H1 (cell line): ENCODE data around the gene GLYATL3. TPM values are rescaled to one million over a fixed set of nuclear protein-coding genes. Genes with fewer than 3 reads are reported as not detected.

ENCODE experiments used
- CTCF ChIA-PET: fragments of 300-600 bp; sonication (Branson Sonifier 250); formaldehyde crosslinking; loops from one replicate; lab custom pipeline; 2021; ENCODE audit not compliant: partially characterized antibody; lab: Charles Lee
- POLR2A ChIA-PET: fragments of 300-600 bp; sonication (Branson Sonifier 250); formaldehyde crosslinking; loops from one replicate; lab custom pipeline; 2021; ENCODE audit warnings: inconsistent platforms; ENCODE audit not compliant: partially characterized antibody; lab: Charles Lee
- DNase-seq, 2 experiments: peaks; one replicate each; pipeline versions ENCODE4 v3.0.0 to v3.0.0-alpha.2; 2010 to 2022; ENCODE audit warnings: low spot score in 2 of 2, low read depth in 1 of 2, mixed read lengths in 1 of 2
- FAIRE-seq: peaks from 2 replicates; lab custom pipeline; 2011; peaks lifted over from hg19 to GRCh38; lab: Jason Lieb, UNC
- H2AFZ ChIP-seq: 2 replicates; pipeline ENCODE4 v1.8.1; 2012; ENCODE audit warnings: low read length, inconsistent platforms
- H2AK5ac ChIP-seq: 2 replicates; pipeline ENCODE4 v1.6.1; 2013; ENCODE audit warnings: low read depth, low read length
- H2BK120ac ChIP-seq: replicated peaks from 2 replicates; pipeline ENCODE3; 2013; ENCODE audit warnings: low read depth, low read length, inconsistent platforms
- H2BK12ac ChIP-seq: 2 replicates; pipeline ENCODE4 v1.6.1; 2013; ENCODE audit warnings: low read depth, low read length
- H2BK15ac ChIP-seq: 2 replicates; pipeline ENCODE4 v1.6.1; 2013; ENCODE audit warnings: low read length
- H2BK20ac ChIP-seq: 2 replicates; pipeline ENCODE4 v1.6.1; 2013; ENCODE audit warnings: low read length
- H2BK5ac ChIP-seq: 2 replicates; pipeline ENCODE4 v1.6.1; 2013; ENCODE audit warnings: low read depth, low read length
- H3K14ac ChIP-seq: 2 replicates; pipeline ENCODE4 v1.6.1; 2013; ENCODE audit warnings: inconsistent platforms; ENCODE audit not compliant: insufficient read length
- H3K18ac ChIP-seq: 2 replicates; pipeline ENCODE4 v1.6.1; 2013; ENCODE audit warnings: low read length; ENCODE audit errors: extremely low read depth
- H3K23ac ChIP-seq: 2 replicates; pipeline ENCODE4 v1.6.1; 2013; ENCODE audit warnings: inconsistent platforms; ENCODE audit not compliant: insufficient read length
- H3K23me2 ChIP-seq: 2 replicates; pipeline ENCODE4 v1.6.1; 2013; ENCODE audit warnings: low read depth, low read length
- H3K27ac ChIP-seq: 2 replicates; pipeline ENCODE4 v1.6.1; 2011; ENCODE audit warnings: low read depth, low read length, inconsistent platforms
- H3K27me3 ChIP-seq, 4 experiments: replicated peaks in 1 of 4; 1 replicate in 1 of 4; 2 replicates in 3 of 4; pipeline versions ENCODE4 v1.6.1 to v1.8.1; 2011 to 2013; ENCODE audit warnings: low read length in 3 of 4, mild to moderate bottlenecking in 3 of 4, inconsistent platforms in 2 of 4, mixed read lengths in 2 of 4, moderate library complexity in 1 of 4; ENCODE audit not compliant: control insufficient read depth in 3 of 4, insufficient read depth in 3 of 4; ENCODE audit errors: extremely low read depth in 1 of 4
- H3K36me3 ChIP-seq, 4 experiments: 2 replicates each; pipeline versions ENCODE4 v1.6.1 to v1.8.1; 2011 to 2013; ENCODE audit warnings: mild to moderate bottlenecking in 4 of 4, low read length in 3 of 4, moderate library complexity in 2 of 4, control low read depth in 1 of 4, inconsistent platforms in 1 of 4; ENCODE audit not compliant: insufficient read depth in 4 of 4, control insufficient read depth in 2 of 4
- H3K4ac ChIP-seq: replicated peaks from 2 replicates; pipeline ENCODE3; 2013; ENCODE audit warnings: low read length, low read depth, mixed read lengths, inconsistent platforms; ENCODE audit not compliant: insufficient read length
- H3K4me1 ChIP-seq, 4 experiments: replicated peaks in 1 of 4; 1 replicate in 1 of 4; 2 replicates in 3 of 4; pipeline versions ENCODE4 v1.6.1 to v1.8.1; 2011 to 2013; ENCODE audit warnings: low read length in 3 of 4, inconsistent platforms in 2 of 4, mixed read lengths in 1 of 4; ENCODE audit not compliant: insufficient read depth in 4 of 4, control insufficient read depth in 3 of 4
- H3K4me2 ChIP-seq, 2 experiments: 2 replicates each; pipeline versions ENCODE4 v1.6.1 to v1.8.1; 2011 to 2013; ENCODE audit warnings: low read depth in 2 of 2, low read length in 2 of 2, control low read depth in 1 of 2, inconsistent platforms in 1 of 2, mild to moderate bottlenecking in 1 of 2; ENCODE audit not compliant: insufficient read depth in 1 of 2
- H3K4me3 ChIP-seq, 4 experiments: fragments of 200-600, 300-600 bp in 1 of 4; sonication (generic), shearing (Covaris generic), sonication (Bioruptor Twin) in 1 of 4; 2 replicates each; pipeline versions ENCODE4 v1.5.1 to v1.8.1; 2011 to 2016; ENCODE audit warnings: low read length in 4 of 4, low read depth in 3 of 4, control low read depth in 2 of 4, inconsistent platforms in 2 of 4, mild to moderate bottlenecking in 2 of 4, mixed read lengths in 1 of 4, moderate library complexity in 1 of 4; ENCODE audit not compliant: insufficient read depth in 2 of 4; ENCODE audit errors: extremely low read depth in 1 of 4
- H3K56ac ChIP-seq: replicated peaks from 2 replicates; pipeline ENCODE3; 2013; ENCODE audit warnings: low read depth, mild to moderate bottlenecking, mixed read lengths, low read length, inconsistent platforms; ENCODE audit not compliant: insufficient read length
- H3K79me1 ChIP-seq: 2 replicates; pipeline ENCODE4 v1.6.1; 2013; ENCODE audit warnings: low read depth, low read length, control low read depth
- H3K79me2 ChIP-seq, 2 experiments: 2 replicates each; pipeline versions ENCODE4 v1.6.1 to v1.8.1; 2012 to 2013; ENCODE audit warnings: low read length in 2 of 2, mild to moderate bottlenecking in 2 of 2, inconsistent platforms in 1 of 2; ENCODE audit not compliant: insufficient read depth in 2 of 2, control insufficient read depth in 1 of 2
- H3K9ac ChIP-seq, 4 experiments: replicated peaks in 1 of 4; 1 replicate in 1 of 4; 2 replicates in 3 of 4; pipeline versions ENCODE4 v1.6.1 to v1.8.1; 2011 to 2013; ENCODE audit warnings: low read depth in 3 of 4, low read length in 3 of 4, control low read depth in 2 of 4, mild to moderate bottlenecking in 2 of 4, moderate library complexity in 2 of 4, inconsistent platforms in 1 of 4; ENCODE audit errors: extremely low read depth in 1 of 4
- H3K9me3 ChIP-seq, 2 experiments: 2 replicates each; pipeline versions ENCODE4 v1.6.1 to v1.8.1; 2012 to 2013; ENCODE audit warnings: mild to moderate bottlenecking in 2 of 2, moderate library complexity in 2 of 2, control low read depth in 1 of 2, inconsistent platforms in 1 of 2, low read depth in 1 of 2, low read length in 1 of 2, mixed read lengths in 1 of 2; ENCODE audit not compliant: insufficient read depth in 2 of 2
- H4K20me1 ChIP-seq, 2 experiments: replicated peaks in 1 of 2; 2 replicates each; pipeline versions ENCODE3 to v1.8.1; 2011 to 2013; ENCODE audit warnings: inconsistent platforms in 2 of 2, low read length in 2 of 2, mild to moderate bottlenecking in 1 of 2; ENCODE audit not compliant: insufficient read depth in 2 of 2, control insufficient read depth in 1 of 2
- H4K5ac ChIP-seq: 2 replicates; pipeline ENCODE4 v1.6.1; 2013; ENCODE audit warnings: low read length, low read depth, mixed read lengths, inconsistent platforms; ENCODE audit not compliant: insufficient read length
- H4K8ac ChIP-seq: 2 replicates; pipeline ENCODE4 v1.8.0; 2013; ENCODE audit warnings: mild to moderate bottlenecking, moderate library complexity, low read length, inconsistent platforms; ENCODE audit not compliant: insufficient read depth; ENCODE audit errors: extremely low read depth
- H4K91ac ChIP-seq: replicated peaks from 2 replicates; pipeline ENCODE3; 2013; ENCODE audit warnings: low read length, mixed read lengths, inconsistent platforms; ENCODE audit not compliant: insufficient read length
- ASH2L ChIP-seq: fragments of 200-600, 300-600 bp; sonication (generic); IDR thresholded peaks from one replicate; pipeline ENCODE4 v1.7.1; 2017; ENCODE audit warnings: low read length
- CHD1 ChIP-seq: IDR thresholded peaks from 2 replicates; pipeline ENCODE4 v1.6.1; 2012; ENCODE audit warnings: low read depth, low read length, improper control_type of control experiment
- EZH2 ChIP-seq: fragments of 200-600 bp; sonication (generic); IDR thresholded peaks from 2 replicates; pipeline ENCODE4 v1.7.1; 2012; ENCODE audit warnings: low read depth, mild to moderate bottlenecking, moderate library complexity, low read length, inconsistent platforms; ENCODE audit not compliant: severe bottlenecking
- TAF1 ChIP-seq: IDR thresholded peaks from 2 replicates; pipeline ENCODE4 v1.6.1; 2011; ENCODE audit warnings: mild to moderate bottlenecking, low read depth, low read length
- TBP ChIP-seq: IDR thresholded peaks from 2 replicates; pipeline ENCODE4 v1.6.1; 2011; ENCODE audit warnings: low read depth, low read length, improper control_type of control experiment
- WGBS, 2 experiments: shearing (Covaris generic) in 1 of 2; methylation state at CpG; one replicate each; pipeline versions ENCODE4 v1.1.6 to v1.1.7; 2013 to 2015; ENCODE audit warnings: low lambda C conversion rate in 2 of 2, mixed read lengths in 2 of 2, inconsistent platforms in 1 of 2, low coverage in 1 of 2, missing lambda C conversion rate in 1 of 2; ENCODE audit not compliant: insufficient replicate concordance in 2 of 2, insufficient coverage in 1 of 2, insufficient read length in 1 of 2; ENCODE audit errors: extremely low coverage in 1 of 2, missing lambda C conversion rate in 1 of 2; 5-methylcytosine and 5-hydroxymethylcytosine counted together
- long read RNA-seq, 2 experiments: library from RNA in 1 of 2; library from capped mRNA in 1 of 2; stranded (forward); transcript quantifications; one replicate each; pipeline ENCODE4 v2.0.0, GENCODE V29; 2021; ENCODE audit warnings: inconsistent platforms in 1 of 2
- polyA minus RNA-seq, 3 experiments: library from RNA; depleted of rRNA, polyadenylated mRNA; stranded (reverse); fragments of >200 nt; gene quantifications; 1 replicate in 2 of 3; 2 replicates in 1 of 3; pipeline ENCODE4 v1.2.3, GENCODE V29; 2011
- polyA plus RNA-seq, 7 experiments: library from polyadenylated mRNA; depleted of rRNA in 3 of 7; stranded (reverse) in 5 of 7; unstranded in 2 of 7; fragments of >200 nt in 5 of 7; fragments of 200-250 nt in 2 of 7; gene quantifications; 1 replicate in 5 of 7; 2 replicates in 1 of 7; 4 replicates in 1 of 7; pipeline versions ENCODE4 v1.2.1 to v1.2.3, GENCODE V29; 2011 to 2013; ENCODE audit warnings: missing spikeins in 2 of 7, mixed read lengths in 2 of 7
- total RNA-seq: library from RNA; stranded (reverse); fragmentation: NEBNext Ultra II Directional; extraction: Animal tissue kit (Norgen Biotek cat#: 25700); gene quantifications from 2 replicates; pipeline ENCODE4 v1.2.1, GENCODE V29; 2021

Gene GLYATL3
- total RNA-seq, result not detected in 2 replicates
- not detected in 2 replicates for polyA plus RNA-seq (2011; rRNA removed)
- polyA plus RNA-seq (2011; cell fraction: cytosol; rRNA removed), result not detected
- not detected for polyA plus RNA-seq (2011; cell fraction: nucleus; rRNA removed)
- polyA plus RNA-seq (2012, experiment 1 of 2), result not detected in 4 replicates
- polyA plus RNA-seq (2012, experiment 2 of 2), result not detected
- polyA plus RNA-seq (2013, experiment 1 of 2), result not detected
- not detected for polyA plus RNA-seq (2013, experiment 2 of 2)
- not detected in 2 replicates for polyA minus RNA-seq (2011; rRNA and poly(A)+ RNA removed)
- polyA minus RNA-seq (2011; cell fraction: cytosol; rRNA and poly(A)+ RNA removed), result not detected
- not detected for polyA minus RNA-seq (2011; cell fraction: nucleus; rRNA and poly(A)+ RNA removed)
- long read RNA-seq, experiment 1, result 0 reads
- long read RNA-seq, experiment 2, result 0 reads

GRCh38 chr6:49499623-49500022 is at the start of gene GLYATL3:
TSS of gene GLYATL3 (plus strand) at chr6:49499923. CDS start at chr6:49511991, 12,068 bp downstream.
- no peak within 1 kb of the TSS for H2BK15ac ChIP-seq
- DNase-seq (no peak), FAIRE-seq (no peak)
- H3K4ac ChIP-seq, result no peak within 1 kb of the TSS
- no peak within 1 kb of the TSS for H2BK5ac ChIP-seq
- no peaks in the 10 kb centered on the region for H3K23me2 ChIP-seq
- H2AK5ac ChIP-seq, result no peak within 1 kb of the TSS
- H3K9ac ChIP-seq, result no peak within 1 kb of the TSS
- H2BK12ac ChIP-seq, result no peak within 1 kb of the TSS
- H4K5ac ChIP-seq, result no peak within 1 kb of the TSS
- H3K14ac ChIP-seq, result no peak within 1 kb of the TSS
- H3K9me3 ChIP-seq, result no peaks in the 10 kb centered on the region
- no peaks in the 10 kb centered on the region for H3K79me2 ChIP-seq
- no peaks in the 10 kb centered on the region for H3K36me3 ChIP-seq
- WGBS, 2 experiments, result 92% methylated on average over 1 of the region's 2 CpGs; no CpG with 5 or more reads in 1 of the 2 experiments
- H3K27ac ChIP-seq, result no peak within 1 kb of the TSS
- H4K20me1 ChIP-seq, result no peaks in the 10 kb centered on the region
- POLR2A ChIA-PET, result no interaction called here
- H3K23ac ChIP-seq, result no peak within 1 kb of the TSS
- H3K4me1 ChIP-seq, result peaks cover 0 to 2% (median 0%) of the 10 kb centered on the region in 4 experiments; a peak in 1 of 7 replicates
- H2BK120ac ChIP-seq, result no peak within 1 kb of the TSS
- H4K91ac ChIP-seq, result no peak within 1 kb of the TSS
- H3K18ac ChIP-seq, result no peak within 1 kb of the TSS
- no peak within 1 kb of the TSS for H2BK20ac ChIP-seq
- no peak within 1 kb of the TSS for H3K4me3 ChIP-seq
- H3K56ac ChIP-seq, result no peak within 1 kb of the TSS
- no peak within 1 kb of the TSS for H4K8ac ChIP-seq
- H3K79me1 ChIP-seq, result no peaks in the 10 kb centered on the region
- H3K27me3 ChIP-seq, result no peaks in the 10 kb centered on the region
- CTCF ChIA-PET, result no interaction called here
- H2AFZ ChIP-seq, result no peak within 1 kb of the TSS
- no peak within 1 kb of the TSS for H3K4me2 ChIP-seq
- no peak for TF ChIP-seq TBP
- no peak for TF ChIP-seq EZH2
- TF ChIP-seq TAF1, result no peak
- TF ChIP-seq CHD1, result no peak
- TF ChIP-seq ASH2L, result no peak
